GM21619 (cell line): ENCODE measurements around the gene RMDN3.

Experiments used
- ATAC-seq: cut with Tn5 transposase; IDR thresholded peaks from one replicate; pipeline ENCODE4 v1.9.1; 2021; ENCODE audit not compliant: unreplicated experiment

The RMDN3 gene, protein sequence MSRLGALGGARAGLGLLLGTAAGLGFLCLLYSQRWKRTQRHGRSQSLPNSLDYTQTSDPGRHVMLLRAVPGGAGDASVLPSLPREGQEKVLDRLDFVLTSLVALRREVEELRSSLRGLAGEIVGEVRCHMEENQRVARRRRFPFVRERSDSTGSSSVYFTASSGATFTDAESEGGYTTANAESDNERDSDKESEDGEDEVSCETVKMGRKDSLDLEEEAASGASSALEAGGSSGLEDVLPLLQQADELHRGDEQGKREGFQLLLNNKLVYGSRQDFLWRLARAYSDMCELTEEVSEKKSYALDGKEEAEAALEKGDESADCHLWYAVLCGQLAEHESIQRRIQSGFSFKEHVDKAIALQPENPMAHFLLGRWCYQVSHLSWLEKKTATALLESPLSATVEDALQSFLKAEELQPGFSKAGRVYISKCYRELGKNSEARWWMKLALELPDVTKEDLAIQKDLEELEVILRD

DNA sequence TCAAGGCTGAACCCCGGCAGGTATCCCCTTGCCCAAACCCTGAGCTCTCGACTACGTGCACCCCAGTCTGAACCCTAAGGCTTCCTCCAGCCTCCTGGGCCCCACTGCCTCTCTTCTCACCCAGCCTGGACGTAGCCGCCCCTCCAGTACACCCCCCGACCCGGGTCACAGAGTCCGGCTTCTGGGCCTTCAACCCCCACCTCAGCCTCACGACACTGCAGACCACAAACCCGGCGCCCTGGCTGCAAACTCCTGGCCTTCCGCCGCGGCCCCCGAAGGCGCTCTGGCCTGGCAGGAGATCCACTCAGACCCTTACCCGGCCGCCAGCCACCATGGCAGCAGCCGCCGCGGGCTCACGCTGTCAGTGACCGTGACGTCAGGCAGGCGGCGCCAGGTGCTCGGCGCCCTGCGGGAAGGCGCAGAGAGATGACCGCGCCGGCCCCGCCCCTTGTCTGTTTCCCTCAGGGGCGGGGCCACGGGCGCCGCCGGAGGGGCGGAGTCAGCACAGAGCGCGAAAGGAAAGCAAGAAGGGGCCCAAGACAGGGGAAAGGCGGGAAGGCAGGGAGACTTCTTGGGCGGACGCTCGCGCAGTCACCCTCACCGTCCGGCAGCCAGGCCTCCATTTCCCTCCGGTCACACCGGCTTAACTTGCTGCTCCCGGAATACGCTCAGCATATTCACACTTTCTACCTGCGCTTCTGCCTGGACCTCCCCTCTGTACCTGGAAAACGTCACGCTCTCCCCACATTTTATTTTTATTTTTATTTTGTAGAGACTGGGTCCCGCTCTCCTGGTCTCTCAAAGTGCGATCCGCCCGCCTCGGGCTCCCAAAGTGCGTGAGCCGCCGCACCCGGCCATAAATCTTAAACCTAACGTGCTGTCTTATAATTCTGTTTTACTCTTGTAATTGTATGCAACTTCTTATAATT, at the start of gene RMDN3:
Gene RMDN3 (minus strand): TSS at position 372 of the 929 bp plus-strand sequence. CDS start 471 bp downstream, outside the sequence.
- peak; percentile 77 for ATAC-seq

DNA sequence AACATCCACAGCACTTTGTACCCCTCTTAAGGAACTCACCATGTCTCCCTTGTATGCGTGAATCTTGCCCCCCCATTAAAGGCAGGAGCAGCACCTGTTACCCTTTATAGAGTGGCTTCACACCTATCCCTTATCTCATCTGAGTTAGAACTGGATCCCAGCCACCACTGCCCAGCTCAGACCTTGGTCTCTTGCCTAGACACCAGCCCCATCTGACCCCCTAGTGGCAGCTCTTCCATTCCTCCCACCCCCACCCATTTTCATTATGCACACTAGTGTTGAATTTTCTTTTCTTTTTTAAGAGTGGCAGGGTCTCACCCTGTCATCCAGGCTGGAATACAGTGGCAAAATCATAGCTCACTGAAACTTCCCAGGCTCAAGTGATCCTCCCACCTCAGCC, 48.6 kb upstream of the RMDN3 start:
- ATAC-seq: no peak

DNA sequence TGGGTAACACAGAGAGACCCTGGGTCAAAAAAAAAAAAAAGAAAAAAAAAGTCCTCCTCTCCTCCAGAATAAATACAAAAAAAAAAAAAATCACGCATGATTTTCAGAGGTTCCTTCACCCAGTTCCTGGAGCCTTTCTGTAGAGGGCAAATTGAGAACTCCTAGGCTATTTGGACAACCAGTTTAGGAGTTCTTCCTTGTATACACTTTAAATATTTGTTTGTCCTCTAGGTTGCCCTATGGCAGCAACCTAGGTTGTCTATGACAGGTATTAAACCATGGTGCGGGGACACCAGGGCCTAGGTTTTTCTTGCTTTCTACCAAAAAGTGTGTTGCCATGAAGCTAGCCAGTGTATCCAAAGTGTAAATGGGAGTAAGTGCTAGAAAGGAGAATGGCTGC, 48.0 kb upstream of the RMDN3 start:
- ATAC-seq: no peak

DNA sequence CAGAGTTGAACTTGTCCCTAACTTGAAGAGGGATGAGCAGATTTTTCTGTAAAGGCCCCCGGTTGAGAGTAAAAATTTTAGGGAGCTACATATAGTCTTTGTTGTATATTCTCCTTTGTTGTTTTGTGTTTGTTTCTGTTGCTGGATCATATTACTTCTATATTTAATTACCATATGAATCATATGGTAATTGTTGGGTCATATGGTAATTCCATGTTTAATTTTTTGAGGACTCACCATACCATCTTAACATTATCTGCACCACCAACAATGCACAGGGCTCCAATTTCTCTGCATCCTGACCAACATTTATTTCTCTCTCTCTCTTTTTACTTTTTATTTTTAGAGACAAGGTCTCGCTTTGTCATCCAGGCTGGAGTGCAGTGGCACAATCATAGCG, 44.5 kb upstream of the RMDN3 start:
- ATAC-seq: no peak

GRCh38 chr15:40796512-40796911, 41.5 kb upstream of the RMDN3 start:
- no peak for ATAC-seq

DNA sequence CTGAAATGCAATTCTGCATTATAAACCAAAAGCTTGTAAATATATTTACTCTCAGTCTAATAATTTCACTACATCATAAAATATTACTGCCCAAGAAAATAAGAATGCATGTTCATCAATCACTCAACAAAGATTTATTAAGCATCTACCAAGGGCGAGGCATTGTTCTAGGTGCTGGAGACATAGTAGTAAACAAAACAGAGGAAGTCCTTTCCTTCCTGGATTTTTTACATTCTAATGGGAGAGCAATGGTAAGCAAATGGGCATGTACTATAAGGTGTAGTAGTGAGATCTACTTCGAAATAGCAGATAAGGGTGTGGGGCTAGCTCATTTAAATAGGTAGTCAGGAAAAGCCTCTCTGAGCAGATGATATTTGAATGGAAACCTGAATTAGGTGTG, 41.0 kb upstream of the RMDN3 start:
- no peak for ATAC-seq

DNA sequence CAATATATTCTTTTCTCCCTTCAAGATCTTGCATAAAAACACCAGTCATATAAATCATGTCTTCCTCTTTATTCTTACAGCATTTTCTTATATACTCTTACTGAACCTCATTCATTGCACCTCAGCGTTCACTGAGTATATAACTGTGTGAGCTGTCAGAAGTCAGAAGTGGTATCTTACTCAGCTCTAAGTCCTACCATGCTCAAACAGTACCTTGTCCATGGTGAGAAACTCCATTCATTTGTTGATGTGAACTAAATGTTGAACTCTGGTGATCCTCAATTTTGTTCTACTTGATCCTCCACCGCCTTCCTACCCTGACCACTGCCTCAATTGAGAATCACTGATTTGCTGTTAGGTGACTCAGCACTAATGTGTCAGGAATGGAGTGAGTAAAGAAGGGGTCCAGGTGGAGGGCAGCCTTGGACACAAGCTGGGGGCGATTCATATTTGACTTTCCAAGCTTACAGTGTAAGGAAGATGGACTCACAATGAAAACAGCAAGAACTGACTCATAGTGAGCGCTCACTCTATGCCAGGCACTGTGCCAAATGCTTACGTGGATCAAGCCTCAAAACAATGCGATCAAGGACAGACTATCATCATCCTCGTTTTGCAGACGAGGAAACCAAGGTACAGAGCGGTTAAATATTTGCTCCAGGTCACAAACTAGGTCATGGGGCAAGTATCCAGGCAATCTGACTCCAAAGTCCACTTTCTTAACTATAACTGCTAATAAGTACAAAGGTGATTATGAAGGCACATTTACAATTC, 38.3 kb upstream of the RMDN3 start:
- no peak for ATAC-seq

- no peak for ATAC-seq
Observed at GRCh38 chr15:40792394-40792793, 37.3 kb upstream of the RMDN3 start.

GRCh38 chr15:40790718-40791117, 35.7 kb upstream of the RMDN3 start:
- no peak for ATAC-seq

DNA sequence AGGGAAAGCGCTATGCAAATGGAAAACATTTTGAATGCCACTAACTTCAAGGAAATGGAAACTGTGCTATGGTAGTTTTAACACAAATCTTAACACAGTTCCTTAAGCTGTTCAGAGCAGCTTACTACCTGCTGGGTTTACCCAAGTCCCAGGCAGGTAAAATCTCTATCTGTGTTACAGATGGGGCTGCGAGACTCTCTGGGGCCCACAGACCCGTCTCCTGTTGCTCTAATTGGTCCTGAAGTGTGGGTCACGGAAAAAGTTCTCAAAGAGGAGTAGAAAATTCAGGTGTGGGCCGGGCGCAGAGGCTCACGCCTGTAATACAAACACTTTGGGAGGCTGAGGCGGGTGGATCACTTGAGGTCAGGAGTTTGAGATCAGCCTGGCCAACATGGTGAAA, 34.9 kb upstream of the RMDN3 start:
- ATAC-seq: no peak

- no peak for ATAC-seq
Observed at GRCh38 chr15:40789119-40789518, 34.1 kb upstream of the RMDN3 start.

- no peak for ATAC-seq
Observed at GRCh38 chr15:40787991-40788390, 32.9 kb upstream of the RMDN3 start.

- no peak for ATAC-seq
Observed at GRCh38 chr15:40787344-40787841, 32.3 kb upstream of the RMDN3 start.

- no peak for ATAC-seq
Observed at GRCh38 chr15:40785814-40786213, 30.8 kb upstream of the RMDN3 start.

- no peak for ATAC-seq
Observed at GRCh38 chr15:40785164-40785563, 30.1 kb upstream of the RMDN3 start.

- no peak for ATAC-seq
Observed at GRCh38 chr15:40782609-40783227, 27.7 kb upstream of the RMDN3 start.

DNA sequence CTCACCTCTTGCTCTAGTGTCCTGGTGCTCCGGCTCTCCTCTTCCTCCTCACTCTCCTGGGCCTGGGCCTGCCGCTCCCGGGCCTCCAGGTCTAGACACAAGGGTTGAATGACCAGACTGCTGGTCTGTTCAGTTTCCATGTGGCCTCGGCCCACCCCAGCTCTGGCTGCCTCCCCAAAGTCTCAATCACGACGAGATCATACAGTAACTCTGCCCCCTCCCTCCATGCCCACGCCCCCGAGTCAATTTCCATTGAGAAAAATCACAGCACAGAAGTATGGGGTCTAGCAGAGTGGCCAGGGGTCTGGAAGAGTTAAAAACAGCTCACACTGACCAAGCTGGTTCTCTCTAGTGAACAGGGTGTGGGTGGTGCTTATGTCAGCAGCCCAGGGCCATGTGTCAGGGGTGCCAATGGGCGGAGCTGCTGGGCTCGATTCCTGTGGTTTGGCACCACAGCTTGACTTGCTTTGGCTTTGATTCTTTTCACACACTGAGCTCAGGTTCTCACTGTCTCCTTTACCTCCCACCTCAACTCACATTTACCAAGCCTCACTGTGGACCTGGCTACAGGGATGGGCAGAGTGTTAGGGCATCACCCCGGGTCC, 21.6 kb upstream of the RMDN3 start:
- no peak for ATAC-seq

DNA sequence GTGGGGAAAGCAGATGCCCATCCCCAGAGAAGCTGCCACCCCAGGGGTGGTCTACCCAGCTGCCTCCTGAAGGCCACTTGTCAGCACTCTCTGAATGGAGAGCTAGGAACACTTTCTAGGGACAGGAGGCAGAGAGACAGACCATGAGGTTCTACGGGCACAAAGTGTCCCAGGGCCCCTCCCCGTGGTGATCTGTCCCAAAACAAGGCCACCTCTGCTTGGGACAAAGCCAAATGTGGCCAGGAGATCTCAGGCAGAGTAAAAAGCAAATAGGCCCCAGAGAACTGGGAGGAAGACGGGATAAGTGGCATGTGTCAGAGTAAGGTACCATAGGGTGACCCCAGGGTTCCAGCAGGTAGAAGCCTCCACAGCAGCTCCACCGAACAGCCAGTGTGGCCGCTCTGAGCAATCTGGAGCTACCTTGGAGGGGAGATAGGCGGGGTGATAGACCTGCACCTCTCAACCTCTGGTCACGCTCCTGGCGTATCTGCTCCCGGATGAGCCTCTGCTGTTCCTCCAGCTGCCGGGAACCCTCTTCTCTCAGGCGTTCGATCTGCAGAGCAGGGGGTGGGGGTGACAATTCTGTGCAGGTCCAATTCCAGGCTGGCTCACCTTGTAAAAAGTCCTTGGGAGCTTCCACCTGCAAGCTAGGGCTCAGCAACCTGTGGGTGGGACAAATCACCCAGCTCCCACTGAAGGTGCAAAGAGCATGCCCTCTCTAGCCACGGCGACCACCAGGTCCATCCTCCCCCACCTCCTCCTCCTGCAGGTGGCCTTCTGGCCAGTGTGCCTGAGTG, 20.9 kb upstream of the RMDN3 start:
- no peak for ATAC-seq

GRCh38 chr15:40775007-40775406, 20.0 kb upstream of the RMDN3 start:
- ATAC-seq: no peak
